T-helper 22 cell (primary cell): ENCODE results near the gene GID8.
A peak's percentile ranks its signal among the peaks of the same experiment; 100 is the strongest.

Experiments
- DNase-seq: peaks from one replicate; pipeline ENCODE4 v3.0.0-alpha.2; 2020; ENCODE audit warnings: low read depth

GID8 gene

GRCh38 chr20:62970307-62971210 is 32.6 kb downstream of the GID8 start:
- DNase-seq = no peak

GRCh38 chr20:62971211-62971949 is 33.4 kb downstream of the GID8 start:
- no peak for DNase-seq

- peak; percentile 62 for DNase-seq
Measured at GRCh38 chr20:62971950-62972844, 34.2 kb downstream of the GID8 start.

- DNase-seq = no peak
Measured at GRCh38 chr20:62972845-62973745, 35.1 kb downstream of the GID8 start.

GRCh38 chr20:62975251-62975760 is 37.4 kb downstream of the GID8 start:
- no peak for DNase-seq

GRCh38 chr20:62975812-62976508 is 38.0 kb downstream of the GID8 start:
- DNase-seq = no peak

GRCh38 chr20:62976886-62977285 is 38.9 kb downstream of the GID8 start:
- DNase-seq = no peak

GRCh38 chr20:62977613-62978560 is 39.9 kb downstream of the GID8 start:
- DNase-seq = peak; percentile 82

- no peak for DNase-seq
Measured at GRCh38 chr20:62978561-62978943, 40.6 kb downstream of the GID8 start.

GRCh38 chr20:62979310-62979709 is 41.4 kb downstream of the GID8 start:
- no peak for DNase-seq

- DNase-seq = no peak
Measured at GRCh38 chr20:62979876-62980373, 42.0 kb downstream of the GID8 start.

- no peak for DNase-seq
Measured at GRCh38 chr20:62980380-62980960, 42.5 kb downstream of the GID8 start.

GRCh38 chr20:62980970-62981369 is 43.0 kb downstream of the GID8 start:
- peak; percentile 30 for DNase-seq

- DNase-seq = no peak
Measured at GRCh38 chr20:62982124-62983075, 44.5 kb downstream of the GID8 start.

- DNase-seq = no peak
Measured at GRCh38 chr20:62983210-62983609, 45.3 kb downstream of the GID8 start.

GRCh38 chr20:62984666-62985443 is 46.9 kb downstream of the GID8 start:
- no peak for DNase-seq

- no peak for DNase-seq
Measured at GRCh38 chr20:62985444-62985778, 47.5 kb downstream of the GID8 start.
